Ovary (tissue), 9 donors: Measurements from ENCODE around the gene DNAAF1. TPM values are rescaled to one million over a fixed set of nuclear protein-coding genes. Genes with fewer than 3 reads are reported as not detected.

Source experiments
- DNase-seq, 5 donors: peaks; one replicate each; pipeline ENCODE4 v3.0.0-alpha.2; 2019 to 2020
- H3K27ac ChIP-seq, 2 donors: fragments of 200-600 bp; one replicate each; pipeline versions ENCODE4 v1.5.1 to v1.8.0; 2019 to 2022
- H3K27me3 ChIP-seq: fragments of 200-600 bp; one replicate; pipeline ENCODE4 v1.8.0; 2022
- H3K36me3 ChIP-seq: fragments of 200-600 bp; sonication (generic); one replicate; pipeline ENCODE4 v1.5.1; 2019
- H3K4me1 ChIP-seq: one replicate; pipeline ENCODE4 v1.8.1; 2013; ENCODE audit warnings: mild to moderate bottlenecking, moderate library complexity; ENCODE audit not compliant: insufficient read depth
- H3K4me3 ChIP-seq: fragments of 200-600 bp; sonication (generic); one replicate; pipeline ENCODE4 v1.5.1; 2017
- H3K9me3 ChIP-seq, 2 donors: fragments of 200-600 bp in 1 of 2; sonication (generic) in 1 of 2; one replicate each; pipeline versions ENCODE4 v1.5.1 to v1.8.1; 2013 to 2019; ENCODE audit warnings: mild to moderate bottlenecking in 1 of 2, moderate library complexity in 1 of 2
- EP300 ChIP-seq: sonication (generic); formaldehyde crosslinking; IDR thresholded peaks from one replicate; pipeline ENCODE4 v1.6.1; 2017; ENCODE audit warnings: antibody characterized with exemption
- POLR2A ChIP-seq: fragments of 450-650 bp; IDR thresholded peaks from one replicate; pipeline ENCODE4 v1.6.1; 2017; ENCODE audit warnings: antibody characterized with exemption, mild to moderate bottlenecking, moderate library complexity
- WGBS, 3 donors: extraction: QIAGEN DNeasy Blood & Tissue Kit in 1 of 3; methylation state at CpG; one replicate each; pipeline versions ENCODE4 v1.1.5 to v1.1.7; 2013 to 2017; 5-methylcytosine and 5-hydroxymethylcytosine counted together
- intact Hi-C, 4 donors: fragments of 100-400 bp; cut with DNase I; formaldehyde crosslinking; loops; one replicate each; pipeline versions ENCODE4 v1.11.0 to v1.15.1; 2022 to 2023
- polyA plus RNA-seq, 2 donors: library from polyadenylated mRNA; stranded (reverse); fragments of 200-250 nt in 1 of 2; fragments of 350-450 nt in 1 of 2; fragmentation: Illumina TruSeq in 1 of 2; extraction: RNeasy Lipid Tissue Mini Kit (QIAGEN cat#74804) in 1 of 2; gene quantifications; one replicate each; pipeline ENCODE4 v1.2.3, GENCODE V29; 2013 to 2014
- total RNA-seq, 7 donors: library from RNA; depleted of rRNA in 2 of 7; stranded (reverse); fragments of >200 nt in 2 of 7; fragmentation: NEBNext Ultra II Directional in 3 of 7; extraction: Animal tissue kit (Norgen Biotek cat#: 25700) in 3 of 7; gene quantifications; one replicate each; pipeline versions ENCODE4 v1.1.0 to v1.2.4, GENCODE V29; 2016 to 2023
- TF ChIP-seq, protein P1 (sequence below), 3 donors: fragments of 450-650 bp in 2 of 3; fragments of 200-600 bp in 1 of 3; IDR thresholded peaks; one replicate each; pipeline versions ENCODE4 v1.5.1 to v1.8.0; 2016 to 2022; ENCODE audit warnings: antibody characterized with exemption in 3 of 3, mild to moderate bottlenecking in 1 of 3
- donor health status: DM: no; HTN: no; CAD: no; lungs with moderate emphysema.
- donor health status: DM: no; HTN: no; CAD: no.
- donor health status: Bipolar disorder and iron deficiency.
- donor health status: DM: yes; HTN: yes; CAD: no.
- donor health status: DM: no; HTN: no; CAD: no.
- donor health status: DM: yes; HTN: yes; CAD: no.

Gene DNAAF1
- total and polyA plus RNA-seq, 9 donors, result 0.33 to 42.6 (median 1.8) TPM

DNA sequence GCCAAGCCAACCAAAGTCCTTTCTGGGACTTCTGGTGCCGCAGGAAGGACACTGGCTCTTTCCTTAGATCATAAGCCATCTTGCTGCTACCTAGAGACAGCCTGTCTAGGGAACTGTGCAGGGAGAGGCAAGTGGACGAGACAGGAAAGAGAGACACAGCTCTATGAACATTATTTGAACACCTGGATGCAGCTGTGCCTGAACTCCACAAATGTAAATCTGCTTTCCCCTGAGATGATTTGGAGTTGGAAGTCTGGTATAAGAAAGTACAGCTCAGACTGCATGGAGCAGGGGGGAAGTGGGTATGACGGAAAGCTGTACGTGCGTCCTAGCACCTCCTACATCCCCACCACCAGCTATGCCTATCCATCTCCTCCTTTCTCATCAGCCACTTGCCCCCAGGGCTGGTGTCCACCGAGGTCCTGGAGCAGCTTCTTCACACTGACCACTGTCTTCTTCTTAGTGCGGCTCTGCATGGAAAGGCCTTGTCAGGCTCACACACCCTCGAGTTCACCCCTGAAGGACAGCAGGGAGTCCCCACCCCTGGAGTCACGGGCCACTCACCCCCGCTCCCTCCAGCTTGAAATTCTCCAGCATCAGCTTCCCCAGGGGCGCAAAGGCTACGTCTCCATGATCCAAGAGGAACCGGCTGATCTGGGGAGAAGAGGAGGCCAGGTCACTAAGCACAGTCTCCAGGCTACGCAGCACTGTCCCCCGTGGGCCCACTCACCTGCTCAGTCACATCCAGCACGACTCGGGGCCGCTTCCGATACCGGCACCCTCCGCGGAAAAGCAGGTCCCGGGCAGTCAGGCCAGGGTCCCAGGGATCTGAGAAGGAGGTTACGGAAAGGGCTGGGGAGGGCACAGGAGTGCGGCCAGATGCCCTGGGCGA is 37.8 kb downstream of the DNAAF1 start:
- 89 to 92% (median 91%) methylated on average over 26 of the region's 26 CpGs for WGBS, 3 donors
- DNase-seq, result no peak
- Histone ChIP-seq H3K36me3 (no peaks in the 10 kb centered on the region), H3K4me3 (no peak overlapping the region), H3K27ac (no peak overlapping the region), H3K4me1 (peaks cover 12% of the 10 kb centered on the region), H3K9me3 (no peaks in the 10 kb centered on the region), H3K27me3 (no peaks in the 10 kb centered on the region)
- intact Hi-C loops, result loop anchor here in 3 of 4 donors (5.0 to 10.0 kb wide), 4 partner anchors 98 to 299 kb away; partner anchors contain the start of gene NECAB2 (in 1 of the 3)
- TF ChIP-seq, protein P1, sequence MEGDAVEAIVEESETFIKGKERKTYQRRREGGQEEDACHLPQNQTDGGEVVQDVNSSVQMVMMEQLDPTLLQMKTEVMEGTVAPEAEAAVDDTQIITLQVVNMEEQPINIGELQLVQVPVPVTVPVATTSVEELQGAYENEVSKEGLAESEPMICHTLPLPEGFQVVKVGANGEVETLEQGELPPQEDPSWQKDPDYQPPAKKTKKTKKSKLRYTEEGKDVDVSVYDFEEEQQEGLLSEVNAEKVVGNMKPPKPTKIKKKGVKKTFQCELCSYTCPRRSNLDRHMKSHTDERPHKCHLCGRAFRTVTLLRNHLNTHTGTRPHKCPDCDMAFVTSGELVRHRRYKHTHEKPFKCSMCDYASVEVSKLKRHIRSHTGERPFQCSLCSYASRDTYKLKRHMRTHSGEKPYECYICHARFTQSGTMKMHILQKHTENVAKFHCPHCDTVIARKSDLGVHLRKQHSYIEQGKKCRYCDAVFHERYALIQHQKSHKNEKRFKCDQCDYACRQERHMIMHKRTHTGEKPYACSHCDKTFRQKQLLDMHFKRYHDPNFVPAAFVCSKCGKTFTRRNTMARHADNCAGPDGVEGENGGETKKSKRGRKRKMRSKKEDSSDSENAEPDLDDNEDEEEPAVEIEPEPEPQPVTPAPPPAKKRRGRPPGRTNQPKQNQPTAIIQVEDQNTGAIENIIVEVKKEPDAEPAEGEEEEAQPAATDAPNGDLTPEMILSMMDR (IDR thresholded peaks at IDR 0.05), result no peak
- TF ChIP-seq POLR2A (no peak), EP300 (no peak)

DNA sequence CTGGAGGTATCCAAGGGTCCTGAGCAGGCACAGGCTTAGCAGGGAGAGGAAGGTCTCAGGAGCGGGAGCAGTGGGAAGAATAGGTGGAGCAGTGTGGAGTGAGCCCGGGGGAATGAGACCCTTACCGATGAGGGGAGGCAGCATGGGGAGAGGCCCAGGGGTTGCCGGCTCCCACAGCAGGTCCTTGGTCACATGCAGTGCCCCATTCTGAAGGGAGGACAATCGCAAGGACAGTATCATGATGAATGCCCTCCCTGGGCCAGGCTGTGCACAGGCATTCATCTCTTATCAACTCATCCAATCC is 38.4 kb downstream of the DNAAF1 start:
- Histone ChIP-seq H3K36me3 (no peaks in the 10 kb centered on the region), H3K4me1 (peaks cover 9% of the 10 kb centered on the region), H3K4me3 (no peak overlapping the region), H3K9me3 (no peaks in the 10 kb centered on the region), H3K27ac (no peak overlapping the region), H3K27me3 (no peaks in the 10 kb centered on the region)
- no peak for DNase-seq
- 73 to 77% (median 74%) methylated on average over 5 of the region's 5 CpGs for WGBS, 3 donors
- intact Hi-C loops, result loop anchor here in 3 of 4 donors (5.0 to 10.0 kb wide), 4 partner anchors 99 to 299 kb away; partner anchors contain the start of gene NECAB2 (in 1 of the 3)
- TF ChIP-seq, protein P1 (IDR thresholded peaks at IDR 0.05), result no peak
- TF ChIP-seq EP300 (no peak), POLR2A (no peak)

DNA sequence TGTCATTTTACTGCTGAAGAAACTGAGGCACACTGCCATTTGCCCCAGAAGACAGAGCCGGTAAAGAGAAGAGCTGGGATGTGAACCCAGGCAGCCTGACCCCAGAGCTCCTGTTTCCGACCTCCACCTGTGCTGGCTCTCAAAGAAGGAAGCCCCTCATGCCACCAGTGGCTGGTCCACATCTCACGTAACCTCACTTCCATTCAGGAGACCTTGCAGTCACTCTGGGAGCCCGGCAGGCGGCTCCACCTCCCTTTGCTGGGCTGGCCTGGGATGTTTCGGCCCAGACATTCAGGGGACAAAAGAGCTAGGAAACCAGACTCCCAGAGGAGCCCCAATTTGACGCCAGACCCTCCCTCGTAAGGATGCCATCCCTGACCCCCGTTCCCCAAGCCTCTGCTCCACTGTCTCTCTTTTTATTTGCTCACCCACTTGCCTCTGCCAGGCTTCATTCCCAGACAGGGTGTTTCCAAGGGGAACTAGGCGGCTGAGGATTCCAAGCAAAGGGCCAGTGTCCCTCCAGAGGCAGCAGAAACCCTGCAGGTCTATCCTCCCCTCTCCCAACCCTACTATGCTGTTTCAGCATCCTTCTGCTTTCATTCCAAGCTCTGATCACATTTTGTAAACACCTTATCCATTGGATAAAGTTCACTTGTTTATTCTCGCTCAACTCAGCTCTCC is 38.9 kb downstream of the DNAAF1 start:
- peak in 3 of 5 donors; percentile 33 to 59 (median 45) for DNase-seq
- intact Hi-C loops, result loop anchor here in 3 of 4 donors (5.0 to 10.0 kb wide), 4 partner anchors 99 to 298 kb away; partner anchors contain the start of gene NECAB2 (in 1 of the 3)
- TF ChIP-seq EP300 (no peak), POLR2A (no peak)
- TF ChIP-seq, protein P1 (IDR thresholded peaks at IDR 0.05), result peak in 2 of 3 donors; percentile 14 to 28
- no peaks in the 10 kb centered on the region for H3K36me3 ChIP-seq
- peak overlapping the region; percentile 21 to 53 for H3K27ac ChIP-seq
- 32 to 61% (median 34%) methylated on average over 11 of the region's 11 CpGs for WGBS, 3 donors
- no peak overlapping the region for H3K4me3 ChIP-seq
- H3K4me1 ChIP-seq, result peaks cover 9% of the 10 kb centered on the region
- no peaks in the 10 kb centered on the region for H3K9me3 ChIP-seq
- H3K27me3 ChIP-seq, result no peaks in the 10 kb centered on the region

DNA sequence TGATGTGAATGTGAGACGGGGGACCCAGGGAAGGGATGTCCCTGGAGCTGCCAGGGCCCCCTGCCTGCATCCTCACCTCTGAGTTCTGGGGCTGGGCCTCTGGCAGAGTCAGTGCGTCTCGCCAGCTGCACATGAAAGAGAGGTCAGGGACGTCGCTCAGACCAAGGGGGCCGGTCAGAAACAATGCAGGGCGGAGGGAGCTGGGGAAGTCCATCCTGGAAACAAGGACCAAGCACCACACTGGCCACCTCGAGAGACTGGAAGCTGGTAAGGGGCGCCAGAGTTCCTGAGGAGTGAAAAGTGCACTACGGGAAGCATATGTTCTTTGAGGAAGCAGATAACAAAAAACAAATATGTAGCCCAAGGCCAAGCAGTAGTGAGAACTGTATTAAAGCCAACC is 39.7 kb downstream of the DNAAF1 start:
- intact Hi-C loops, result loop anchor here in 3 of 4 donors (5.0 to 10.0 kb wide), 5 partner anchors 100 to 298 kb away; partner anchors contain the start of genes NECAB2 (in 1 of the 3) and OSGIN1 (in 1 of the 3)
- no peaks in the 10 kb centered on the region for H3K36me3 ChIP-seq
- 7 to 31% (median 9%) methylated on average over 10 of the region's 10 CpGs for WGBS, 3 donors
- no peak for TF ChIP-seq EP300
- no peak for TF ChIP-seq POLR2A
- TF ChIP-seq, protein P1 (IDR thresholded peaks at IDR 0.05), result no peak
- DNase-seq, result peak in 4 of 5 donors; percentile 44 to 74 (median 52)
- H3K4me3 ChIP-seq, result no peak overlapping the region
- no peaks in the 10 kb centered on the region for H3K27me3 ChIP-seq
- peak overlapping the region; percentile 21 to 53 for H3K27ac ChIP-seq
- no peaks in the 10 kb centered on the region for H3K9me3 ChIP-seq
- H3K4me1 ChIP-seq, result peaks cover 9% of the 10 kb centered on the region
